HEK293 (cell line): ENCODE data around the gene PAX7.

Source experiments
- CTCF ChIA-PET: fragments of 350-600 bp; formaldehyde crosslinking; extraction: SDS; loops from one replicate; lab custom pipeline; 2021; ENCODE audit warnings: antibody characterized with exemption; lab: Yijun Ruan, JAX
- POLR2A ChIA-PET: fragments of 300-600 bp; formaldehyde crosslinking; extraction: SDS; loops from one replicate; lab custom pipeline; 2020; ENCODE audit warnings: antibody characterized with exemption, inconsistent platforms; lab: Yijun Ruan, JAX
- H3K27ac ChIP-seq: fragments of 200-500 bp; sonication (Bioruptor generic); 2 replicates; pipeline ENCODE4 v1.5.1; 2014; ENCODE audit warnings: low read depth, low read length, control low read depth, inconsistent platforms; ENCODE audit errors: extremely low read depth
- H3K36me3 ChIP-seq, 2 experiments: fragments of 200-500 bp in 1 of 2; sonication (Bioruptor generic) in 1 of 2; 1 replicate in 1 of 2; 2 replicates in 1 of 2; pipeline ENCODE4 v1.5.1; 2014 to 2017; ENCODE audit warnings: inconsistent platforms in 2 of 2, low read length in 2 of 2; ENCODE audit not compliant: control insufficient read depth in 2 of 2, insufficient read depth in 1 of 2
- H3K4me1 ChIP-seq: fragments of 200-500 bp; sonication (Bioruptor generic); 2 replicates; pipeline ENCODE4 v1.5.1; 2014; ENCODE audit warnings: mild to moderate bottlenecking, low read length, inconsistent platforms; ENCODE audit not compliant: control insufficient read depth, insufficient read depth
- H3K4me3 ChIP-seq: 2 replicates; pipeline ENCODE4 v1.5.1; 2011; ENCODE audit warnings: low read depth, mild to moderate bottlenecking, control low read depth, low read length, moderate library complexity
- H3K9me3 ChIP-seq: fragments of 200-500 bp; sonication (Bioruptor generic); 2 replicates; pipeline ENCODE4 v1.5.1; 2014; ENCODE audit warnings: low read depth, low read length, inconsistent platforms; ENCODE audit not compliant: control insufficient read depth, insufficient read depth
- GLIS1 ChIP-seq: fragments of 450-650 bp; formaldehyde crosslinking; IDR thresholded peaks from 2 replicates; pipeline ENCODE4 v1.5.1; 2016; ENCODE audit warnings: missing biosample characterization, missing genetic modification characterization
- MZF1 ChIP-seq: fragments of 450-650 bp; formaldehyde crosslinking; IDR thresholded peaks from 2 replicates; pipeline ENCODE4 v1.5.1; 2017; ENCODE audit warnings: missing biosample characterization, missing genetic modification characterization, borderline replicate concordance
- PRDM2 ChIP-seq: fragments of 450-650 bp; formaldehyde crosslinking; IDR thresholded peaks from 2 replicates; pipeline ENCODE4 v1.5.1; 2016; ENCODE audit warnings: missing biosample characterization, missing genetic modification characterization, borderline replicate concordance
- SALL2 ChIP-seq: fragments of 450-650 bp; formaldehyde crosslinking; IDR thresholded peaks from 2 replicates; pipeline ENCODE4 v1.5.0; 2017; ENCODE audit warnings: missing biosample characterization, mild to moderate bottlenecking, missing genetic modification characterization, borderline replicate concordance
- SP2 ChIP-seq: fragments of 450-650 bp; formaldehyde crosslinking; IDR thresholded peaks from 2 replicates; pipeline ENCODE4 v1.5.1; 2016; ENCODE audit warnings: missing biosample characterization, missing genetic modification characterization
- TRIM28 ChIP-seq: IDR thresholded peaks from 2 replicates; pipeline ENCODE4 v1.6.1; 2011; ENCODE audit warnings: low read length, control low read depth, borderline replicate concordance
- WT1 ChIP-seq: fragments of 450-650 bp; formaldehyde crosslinking; IDR thresholded peaks from 2 replicates; pipeline ENCODE4 v1.5.1; 2016; ENCODE audit warnings: missing biosample characterization, missing genetic modification characterization
- ZBTB11 ChIP-seq: fragments of 450-650 bp; formaldehyde crosslinking; conservative IDR thresholded peaks from 2 replicates; pipeline ENCODE4 v1.5.1; 2016; ENCODE audit warnings: low read depth, missing biosample characterization, missing genetic modification characterization
- ZBTB48 ChIP-seq: fragments of 450-650 bp; formaldehyde crosslinking; IDR thresholded peaks from 2 replicates; pipeline ENCODE4 v1.5.1; 2016; ENCODE audit warnings: missing biosample characterization, missing genetic modification characterization
- ZEB2 ChIP-seq: fragments of 450-650 bp; formaldehyde crosslinking; IDR thresholded peaks from 2 replicates; pipeline ENCODE4 v1.5.1; 2016; ENCODE audit warnings: missing biosample characterization, missing genetic modification characterization
- ZFP69B ChIP-seq: fragments of 450-650 bp; formaldehyde crosslinking; IDR thresholded peaks from 2 replicates; pipeline ENCODE4 v1.5.1; 2016; ENCODE audit warnings: missing biosample characterization, missing genetic modification characterization
- ZIC2 ChIP-seq: fragments of 450-650 bp; formaldehyde crosslinking; IDR thresholded peaks from 2 replicates; pipeline ENCODE4 v1.5.1; 2016; ENCODE audit warnings: missing biosample characterization, missing genetic modification characterization
- ZNF169 ChIP-seq: fragments of 450-650 bp; formaldehyde crosslinking; IDR thresholded peaks from 2 replicates; pipeline ENCODE4 v1.5.1; 2016; ENCODE audit warnings: missing biosample characterization, missing genetic modification characterization
- ZNF175 ChIP-seq: fragments of 450-650 bp; formaldehyde crosslinking; IDR thresholded peaks from 2 replicates; pipeline ENCODE4 v1.5.1; 2016; ENCODE audit warnings: missing biosample characterization, missing genetic modification characterization
- ZNF221 ChIP-seq: fragments of 450-650 bp; formaldehyde crosslinking; IDR thresholded peaks from 2 replicates; pipeline ENCODE4 v1.5.1; 2017; ENCODE audit warnings: missing biosample characterization, missing genetic modification characterization, borderline replicate concordance
- ZNF23 ChIP-seq: fragments of 450-650 bp; formaldehyde crosslinking; IDR thresholded peaks from 2 replicates; pipeline ENCODE4 v1.5.1; 2016; ENCODE audit warnings: missing biosample characterization, missing genetic modification characterization, borderline replicate concordance
- ZNF248 ChIP-seq: fragments of 450-650 bp; formaldehyde crosslinking; IDR thresholded peaks from 2 replicates; pipeline ENCODE4 v1.5.1; 2017; ENCODE audit warnings: missing biosample characterization, missing genetic modification characterization
- ZNF341 ChIP-seq: fragments of 450-650 bp; formaldehyde crosslinking; IDR thresholded peaks from 2 replicates; pipeline ENCODE4; 2016; ENCODE audit warnings: low read depth, missing biosample characterization, missing genetic modification characterization
- ZNF350 ChIP-seq: fragments of 450-650 bp; formaldehyde crosslinking; IDR thresholded peaks from 2 replicates; pipeline ENCODE4 v1.5.0; 2017; ENCODE audit warnings: missing biosample characterization, mild to moderate bottlenecking, missing genetic modification characterization
- ZNF544 ChIP-seq: fragments of 450-650 bp; formaldehyde crosslinking; IDR thresholded peaks from 2 replicates; pipeline ENCODE4 v1.5.0; 2017; ENCODE audit warnings: missing biosample characterization, missing genetic modification characterization
- ZNF701 ChIP-seq: fragments of 450-650 bp; formaldehyde crosslinking; IDR thresholded peaks from 2 replicates; pipeline ENCODE4 v1.5.1; 2016; ENCODE audit warnings: missing biosample characterization, missing genetic modification characterization
- ZNF830 ChIP-seq: fragments of 450-650 bp; IDR thresholded peaks from 2 replicates; pipeline ENCODE4 v1.5.0; 2018; ENCODE audit warnings: missing biosample characterization, missing genetic modification characterization, low read depth, mild to moderate bottlenecking, moderate library complexity
- ZNF837 ChIP-seq: fragments of 450-650 bp; formaldehyde crosslinking; IDR thresholded peaks from 2 replicates; pipeline ENCODE4 v1.5.1; 2016; ENCODE audit warnings: missing biosample characterization, missing genetic modification characterization
- ZNF843 ChIP-seq: fragments of 450-650 bp; formaldehyde crosslinking; IDR thresholded peaks from 2 replicates; pipeline ENCODE4 v1.5.1; 2016; ENCODE audit warnings: missing biosample characterization, missing genetic modification characterization
- ZSCAN30 ChIP-seq: fragments of 450-650 bp; IDR thresholded peaks from 2 replicates; pipeline ENCODE4 v1.5.1; 2018; ENCODE audit warnings: missing biosample characterization, mild to moderate bottlenecking, missing genetic modification characterization, moderate library complexity
- TF ChIP-seq, protein P1 (sequence below): fragments of 450-650 bp; formaldehyde crosslinking; IDR thresholded peaks from 2 replicates; pipeline ENCODE4 v1.5.1; 2016; ENCODE audit warnings: missing biosample characterization, missing genetic modification characterization, borderline replicate concordance

Gene PAX7

DNA sequence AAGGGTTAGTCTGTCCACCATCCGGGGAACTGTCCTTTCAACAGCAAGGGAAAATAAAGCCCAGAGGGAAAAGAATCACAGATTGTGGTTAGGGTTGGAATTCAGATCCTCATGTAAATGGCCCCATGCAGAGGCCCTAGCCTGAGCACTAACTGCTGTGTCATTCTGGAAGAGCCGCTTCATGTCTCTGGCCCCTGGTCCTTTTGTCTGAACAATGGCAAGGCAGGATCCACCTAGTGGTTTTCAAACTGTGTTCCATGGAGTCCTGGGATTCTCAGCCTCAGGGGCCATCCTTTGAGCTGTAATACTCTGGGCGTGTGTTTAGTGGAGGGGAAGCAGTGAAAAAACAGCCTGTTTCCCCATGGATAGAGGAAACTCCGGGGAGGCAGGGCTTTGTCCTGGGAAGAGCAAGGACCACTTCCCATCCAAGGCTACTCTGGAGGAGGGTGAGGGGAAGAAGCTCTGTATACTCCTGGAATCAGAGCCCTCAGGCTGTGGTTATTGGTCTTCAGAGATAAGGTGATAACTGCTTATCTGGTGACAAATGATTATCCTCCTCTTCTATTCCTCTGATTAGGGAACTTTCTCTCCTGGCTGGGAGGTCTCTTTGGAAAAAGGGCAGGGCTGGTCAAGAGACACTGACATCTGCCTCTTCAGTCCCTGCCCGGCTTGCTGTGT is 19.2 kb downstream of the PAX7 start:
- Histone ChIP-seq H3K27ac (no peak overlapping the region), H3K4me1 (no peaks in the 10 kb centered on the region; the same call in 1 of the 2 replicates), H3K36me3 (no peaks in the 10 kb centered on the region), H3K9me3 (no peaks in the 10 kb centered on the region), H3K4me3 (no peak overlapping the region)
- POLR2A ChIA-PET: no interaction called here
- TF ChIP-seq ZBTB48 (tag by site-specific recombination): no peak
- TF ChIP-seq TRIM28: no peak
- TF ChIP-seq ZNF544 (tag by site-specific recombination): no peak
- peak; percentile 17; the same call in 1 of the 2 replicates for TF ChIP-seq ZIC2 (tag by site-specific recombination)
- TF ChIP-seq ZEB2 (tag by site-specific recombination): no peak
- TF ChIP-seq WT1 (tag by site-specific recombination): no peak
- peak; percentile 82 for TF ChIP-seq ZNF341 (tag by site-specific recombination)
- TF ChIP-seq GLIS1 (tag by site-specific recombination): peak; percentile 54
- TF ChIP-seq ZNF221 (tag by site-specific recombination): no peak
- TF ChIP-seq SALL2 (tag by site-specific recombination): no peak
- TF ChIP-seq ZNF701 (tag by site-specific recombination): no peak
- no peak for TF ChIP-seq MZF1 (tag by site-specific recombination)
- no peak for TF ChIP-seq ZNF23 (tag by site-specific recombination)
- TF ChIP-seq, protein P1, sequence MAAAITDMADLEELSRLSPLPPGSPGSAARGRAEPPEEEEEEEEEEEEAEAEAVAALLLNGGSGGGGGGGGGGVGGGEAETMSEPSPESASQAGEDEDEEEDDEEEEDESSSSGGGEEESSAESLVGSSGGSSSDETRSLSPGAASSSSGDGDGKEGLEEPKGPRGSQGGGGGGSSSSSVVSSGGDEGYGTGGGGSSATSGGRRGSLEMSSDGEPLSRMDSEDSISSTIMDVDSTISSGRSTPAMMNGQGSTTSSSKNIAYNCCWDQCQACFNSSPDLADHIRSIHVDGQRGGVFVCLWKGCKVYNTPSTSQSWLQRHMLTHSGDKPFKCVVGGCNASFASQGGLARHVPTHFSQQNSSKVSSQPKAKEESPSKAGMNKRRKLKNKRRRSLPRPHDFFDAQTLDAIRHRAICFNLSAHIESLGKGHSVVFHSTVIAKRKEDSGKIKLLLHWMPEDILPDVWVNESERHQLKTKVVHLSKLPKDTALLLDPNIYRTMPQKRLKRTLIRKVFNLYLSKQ (tag by site-specific recombination): no peak
- TF ChIP-seq ZNF169 (tag by site-specific recombination): no peak
- no peak for TF ChIP-seq ZNF830 (tag by site-specific recombination)
- no peak for TF ChIP-seq ZNF837 (tag by site-specific recombination)
- TF ChIP-seq ZNF175: no peak
- TF ChIP-seq ZBTB11 (tag by site-specific recombination): no peak
- CTCF ChIA-PET: no interaction called here

- Histone ChIP-seq H3K27ac (no peak overlapping the region), H3K4me1 (no peaks in the 10 kb centered on the region; the same call in 1 of the 2 replicates), H3K36me3 (no peaks in the 10 kb centered on the region), H3K4me3 (no peak overlapping the region), H3K9me3 (no peaks in the 10 kb centered on the region)
- ChIA-PET CTCF (no interaction called here), POLR2A (no interaction called here)
- TF ChIP-seq PRDM2 (tag by site-specific recombination): no peak
- TF ChIP-seq ZNF350 (tag by site-specific recombination): no peak
- TF ChIP-seq ZNF248 (tag by site-specific recombination): no peak
- no peak for TF ChIP-seq ZFP69B
- TF ChIP-seq ZNF843 (tag by site-specific recombination): no peak
- TF ChIP-seq ZSCAN30 (tag by site-specific recombination): no peak
- no peak for TF ChIP-seq ZIC2 (tag by site-specific recombination)
- no peak for TF ChIP-seq SP2 (tag by site-specific recombination)
These were observed 21.1 kb downstream of the PAX7 start for GRCh38 chr1:18651713-18652112.
